ENCODE measurements around the gene ENDOV. TPM values are rescaled to one million over a fixed set of nuclear protein-coding genes. Genes with fewer than 3 reads are reported as not detected.

Gene ENDOV
- total RNA-seq, 1 experiment from 2014 or later: 45.6 TPM

DNA sequence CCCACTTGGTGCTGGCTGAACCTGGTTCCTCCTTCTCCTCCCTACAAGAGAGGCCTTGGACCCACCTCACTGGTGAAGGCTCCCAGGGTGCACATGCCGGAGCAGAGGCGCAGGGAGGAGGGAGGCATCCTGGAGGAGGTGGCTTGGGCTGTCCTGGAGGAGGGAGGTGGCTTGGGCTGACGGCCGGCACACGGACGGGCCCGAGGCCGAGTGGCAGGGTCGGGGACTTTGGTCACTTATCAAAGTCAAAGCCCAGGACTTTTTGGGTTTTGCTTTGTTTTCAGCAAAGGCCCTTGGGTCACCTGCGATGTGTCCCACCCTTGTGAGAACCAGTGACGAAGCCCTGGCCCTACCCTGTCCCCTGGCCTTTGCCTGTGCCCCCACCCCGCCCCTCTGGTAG lies 28.5 kb downstream of the ENDOV start:
- ChIA-PET POLR2A (no interaction called here), CTCF (no interaction called here), RAD21 (ENCODE audit: low non-redundant PET in 1 of 2, low total read pairs in 2 of 2, uncharacterized antibody in 2 of 2, unreplicated experiment in 2 of 2) (no interaction called here)
- Histone ChIP-seq H3K4me3 (replicated peaks in 1 of 2; ENCODE audit: low read depth in 1 of 2, low read length in 2 of 2) (no peak overlapping the region), H3K79me2 (ENCODE audit: insufficient read depth, low read length) (no peaks in the 10 kb centered on the region), H3K9me2 (ENCODE audit: insufficient read depth) (no peaks in the 10 kb centered on the region), H3K4me1 (ENCODE audit: control insufficient read depth in 1 of 2, insufficient read depth in 2 of 2, low read length in 2 of 2) (peaks cover 0 to 13% of the 10 kb centered on the region in 2 experiments; a peak in 1 of 4 replicates), H4K20me1 (ENCODE audit: insufficient read depth) (no peaks in the 10 kb centered on the region), H3K4me2 (ENCODE audit: low read length) (no peak overlapping the region), H3K36me3 (ENCODE audit: control insufficient read depth in 1 of 2, insufficient read depth in 2 of 2, low read length in 2 of 2) (no peaks in the 10 kb centered on the region), H2AFZ (ENCODE audit: low read depth, low read length, poor library complexity, severe bottlenecking) (no peak overlapping the region), H3K27ac (ENCODE audit: low read depth, low read length) (no peak overlapping the region), H3K27me3 (ENCODE audit: insufficient read depth, low read length) (peaks cover 3% of the 10 kb centered on the region; the same call in 1 of the 2 replicates), H3K9me3 (ENCODE audit: control insufficient read depth in 1 of 2, insufficient read depth in 1 of 2, low read depth in 1 of 2, low read length in 2 of 2) (no peaks in the 10 kb centered on the region), H3K9ac (ENCODE audit: low read length) (no peak overlapping the region)
- ATAC-seq: peak; percentile 31; the same call in 1 of the 2 replicates
- intact Hi-C loops (cut with micrococcal nuclease): no loop called here
- no TSS peak for BruUV-seq (replicated peaks)
- TF ChIP-seq, protein P1, sequence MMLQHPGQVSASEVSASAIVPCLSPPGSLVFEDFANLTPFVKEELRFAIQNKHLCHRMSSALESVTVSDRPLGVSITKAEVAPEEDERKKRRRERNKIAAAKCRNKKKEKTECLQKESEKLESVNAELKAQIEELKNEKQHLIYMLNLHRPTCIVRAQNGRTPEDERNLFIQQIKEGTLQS (IDR thresholded peaks at IDR 0.05): no peak
- no peak for DNase-seq (ENCODE audit: low read depth, low spot score)

DNA sequence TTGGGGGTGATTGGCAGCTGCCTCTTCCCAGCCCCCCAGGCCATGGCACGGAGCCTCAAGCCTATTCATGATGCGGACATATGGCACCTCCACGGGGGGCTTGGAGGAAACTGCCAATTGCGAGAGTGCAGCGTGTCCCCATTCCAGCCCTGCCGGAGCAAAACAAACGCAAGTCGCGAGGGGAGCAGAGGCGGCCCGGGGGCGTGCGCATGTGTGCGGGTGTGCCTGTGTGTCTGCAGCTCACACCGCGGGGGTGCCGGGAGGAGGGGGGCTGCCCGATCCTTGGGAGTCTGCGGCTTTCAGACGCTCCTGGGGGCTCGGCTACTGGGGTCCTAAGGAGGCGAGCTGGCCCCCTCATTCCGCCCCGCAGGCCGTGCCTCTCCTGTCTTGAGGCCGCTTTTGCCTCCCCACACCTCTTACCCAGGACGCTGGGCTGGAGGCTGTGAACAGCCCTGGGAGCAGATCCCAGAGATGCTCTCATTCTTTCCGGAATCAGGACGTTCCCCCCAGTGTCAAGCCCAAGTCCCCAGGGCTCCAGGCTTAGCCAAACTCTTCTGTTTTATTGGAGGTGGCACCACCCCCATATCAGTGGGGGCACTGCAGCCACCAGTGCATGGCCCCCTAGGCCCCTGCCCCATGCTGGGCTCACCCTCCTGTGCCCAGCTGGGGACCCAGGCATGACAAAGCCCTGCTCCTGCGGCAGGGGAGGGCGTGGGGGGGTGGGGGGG lies 29.1 kb downstream of the ENDOV start:
- CTCF ChIA-PET: no interaction called here
- BruUV-seq (replicated peaks): no TSS peak

More for the DNA sequence above, 29.1 kb downstream of the ENDOV start:
- Histone ChIP-seq H3K4me3 (replicated peaks in 1 of 2; ENCODE audit: low read depth in 1 of 2, low read length in 2 of 2) (no peak overlapping the region), H3K9ac (ENCODE audit: low read length) (no peak overlapping the region), H3K79me2 (ENCODE audit: insufficient read depth, low read length) (no peaks in the 10 kb centered on the region), H4K20me1 (ENCODE audit: insufficient read depth) (no peaks in the 10 kb centered on the region), H3K27me3 (ENCODE audit: insufficient read depth, low read length) (peaks cover 3% of the 10 kb centered on the region; the same call in 1 of the 2 replicates), H3K36me3 (ENCODE audit: control insufficient read depth in 1 of 2, insufficient read depth in 2 of 2, low read length in 2 of 2) (no peaks in the 10 kb centered on the region), H3K4me2 (ENCODE audit: low read length) (no peak overlapping the region), H3K4me1 (ENCODE audit: control insufficient read depth in 1 of 2, insufficient read depth in 2 of 2, low read length in 2 of 2) (peaks cover 0 to 13% of the 10 kb centered on the region in 2 experiments; a peak in 1 of 4 replicates), H3K9me3 (ENCODE audit: control insufficient read depth in 1 of 2, insufficient read depth in 1 of 2, low read depth in 1 of 2, low read length in 2 of 2) (no peaks in the 10 kb centered on the region), H3K9me2 (ENCODE audit: insufficient read depth) (no peaks in the 10 kb centered on the region), H3K27ac (ENCODE audit: low read depth, low read length) (no peak overlapping the region), H2AFZ (ENCODE audit: low read depth, low read length, poor library complexity, severe bottlenecking) (no peak overlapping the region)
- TF ChIP-seq CBX3 (IDR thresholded peaks at IDR 0.05; ENCODE audit: low read depth) (no peak), ZFX (IDR thresholded peaks at IDR 0.05) (no peak), SRF (IDR thresholded peaks at IDR 0.05; ENCODE audit: low read depth) (no peak), ELF1 (IDR thresholded peaks at IDR 0.05; ENCODE audit: borderline replicate concordance, low read depth) (no peak), TCF7L2 (IDR thresholded peaks at IDR 0.05; ENCODE audit: borderline replicate concordance, extremely low read depth, insufficient read depth, insufficient read length) (no peak), REST (IDR thresholded peaks at IDR 0.05; ENCODE audit: low read depth) (no peak), FOSL1 (IDR thresholded peaks at IDR 0.05; ENCODE audit: low read depth) (no peak), CEBPB (IDR thresholded peaks at IDR 0.05; ENCODE audit: low read depth) (no peak), POLR2AphosphoS5 (IDR thresholded peaks at IDR 0.05; ENCODE audit: low read depth, low read length) (no peak), ZNF274 (IDR thresholded peaks at IDR 0.05; ENCODE audit: low read depth, low read length) (no peak), RAD21 (IDR thresholded peaks at IDR 0.05; ENCODE audit: low read depth) (no peak), SIN3A (IDR thresholded peaks at IDR 0.05; ENCODE audit: low read depth) (no peak)
- TF ChIP-seq, protein P1 (IDR thresholded peaks at IDR 0.05): no peak
- TF ChIP-seq, protein P2, sequence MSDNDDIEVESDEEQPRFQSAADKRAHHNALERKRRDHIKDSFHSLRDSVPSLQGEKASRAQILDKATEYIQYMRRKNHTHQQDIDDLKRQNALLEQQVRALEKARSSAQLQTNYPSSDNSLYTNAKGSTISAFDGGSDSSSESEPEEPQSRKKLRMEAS (IDR thresholded peaks at IDR 0.05): no peak
- RAD21 ChIA-PET (ENCODE audit: low non-redundant PET in 1 of 2, low total read pairs in 2 of 2, uncharacterized antibody in 2 of 2, unreplicated experiment in 2 of 2): no interaction called here
- intact Hi-C loops (cut with micrococcal nuclease): no loop called here
- ATAC-seq (no peak), DNase-seq (ENCODE audit: low read depth, low spot score) (no peak)
- POLR2A ChIA-PET: no interaction called here

All from HCT116 (cell line).